ENCODE data around the gene ZNF579. TPM values are rescaled to one million over a fixed set of nuclear protein-coding genes. Genes with fewer than 3 reads are reported as not detected.

ZNF579 gene
- total and polyA plus RNA-seq, 2 of the 8 experiments (the other 6 are each of a cell fraction or from before 2014, with no cell fraction given), result 10.0 to 18.9 TPM

DNA sequence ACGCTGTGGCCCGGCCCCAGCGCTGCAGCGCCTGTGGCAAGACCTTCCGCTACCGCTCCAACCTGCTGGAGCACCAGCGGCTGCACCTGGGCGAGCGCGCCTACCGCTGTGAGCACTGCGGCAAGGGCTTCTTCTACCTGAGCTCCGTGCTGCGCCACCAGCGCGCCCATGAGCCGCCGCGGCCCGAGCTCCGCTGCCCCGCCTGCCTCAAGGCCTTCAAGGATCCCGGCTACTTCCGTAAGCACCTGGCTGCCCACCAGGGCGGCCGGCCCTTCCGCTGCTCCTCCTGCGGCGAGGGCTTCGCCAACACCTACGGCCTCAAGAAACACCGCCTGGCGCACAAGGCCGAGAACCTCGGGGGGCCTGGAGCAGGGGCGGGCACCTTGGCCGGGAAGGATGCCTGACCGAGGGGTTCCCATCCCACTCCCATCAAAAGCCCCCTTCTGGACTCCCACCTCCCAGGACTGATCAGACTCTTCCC is 35.8 kb upstream of the ZNF579 start (continued):
- TF ChIP-seq POU5F1 (IDR thresholded peaks at IDR 0.05; ENCODE audit: low read depth, low read length) (no peak), POLR2AphosphoS5 (IDR thresholded peaks at IDR 0.05; ENCODE audit: low read depth, low read length) (no peak), JUN (IDR thresholded peaks at IDR 0.05; ENCODE audit: low read depth, low read length) (no peak), NRF1 (IDR thresholded peaks at IDR 0.05; ENCODE audit: low read depth, low read length) (no peak), TCF12 (IDR thresholded peaks at IDR 0.05; ENCODE audit: low read depth, low read length) (no peak), TBP (IDR thresholded peaks at IDR 0.05; ENCODE audit: low read depth, low read length) (no peak), RNF2 (IDR thresholded peaks at IDR 0.05; ENCODE audit: borderline replicate concordance, low read depth, low read length, missing control alignments, poor library complexity, severe bottlenecking) (no peak)

Data from H1 (cell line).